NT2/D1 (cell line): ENCODE measurements around the gene HNRNPR.

ENCODE experiments used
- SUZ12 ChIP-seq: IDR thresholded peaks from 2 replicates; pipeline ENCODE4 v1.6.1; 2011; ENCODE audit not compliant: insufficient read length, insufficient read depth; ENCODE audit errors: extremely low read depth
- YY1 ChIP-seq: IDR thresholded peaks from 2 replicates; pipeline ENCODE4 v1.6.1; 2011; ENCODE audit not compliant: insufficient read length, insufficient read depth
- ZNF274 ChIP-seq: IDR thresholded peaks from 2 replicates; pipeline ENCODE4 v1.6.1; 2011; ENCODE audit warnings: mild to moderate bottlenecking, low read depth, low read length

DNA sequence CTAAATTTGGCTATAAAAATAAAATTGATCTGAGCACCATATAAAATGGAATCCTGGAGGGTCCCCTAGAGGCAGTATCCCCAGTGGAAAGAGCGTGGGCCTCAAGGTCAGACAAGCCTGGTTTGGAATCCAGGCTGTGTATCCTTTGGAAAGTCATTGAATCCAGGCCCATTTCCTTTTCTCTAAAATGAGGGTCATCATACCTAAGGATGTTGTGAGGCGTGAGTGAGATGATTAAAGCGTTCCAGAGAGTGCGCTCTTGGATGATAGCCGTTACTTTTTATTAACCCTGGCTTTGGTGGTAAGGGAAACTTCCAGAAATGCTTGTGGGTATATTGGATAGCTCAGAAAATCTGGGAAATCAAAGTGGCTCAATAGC is 26.2 kb upstream of the HNRNPR start:
- no peak for TF ChIP-seq ZNF274
- TF ChIP-seq YY1, result no peak
- no peak for TF ChIP-seq SUZ12
